Karpas-422 (cell line): ENCODE measurements around the gene FBXO34. TPM values are rescaled to one million over a fixed set of nuclear protein-coding genes. Genes with fewer than 3 reads are reported as not detected.
"Not testable (repeated sequence)": the region's sequence is repeated elsewhere in the genome, so short reads cannot be mapped to it uniquely, and the experiment has no call there.

Experiments used
- DNase-seq: peaks from one replicate; pipeline ENCODE4 v3.0.0-alpha.2; 2015
- H2AFZ ChIP-seq: fragments of 200-600 bp; sonication (generic); 2 replicates; pipeline ENCODE4 v1.6.1; 2014; ENCODE audit warnings: antibody characterized with exemption, low read length, mixed read lengths
- H3K27ac ChIP-seq: fragments of 200-600 bp; sonication (generic); 2 replicates; pipeline ENCODE4 v1.5.1; 2014; ENCODE audit warnings: mild to moderate bottlenecking, low read length, moderate library complexity
- H3K27me3 ChIP-seq: fragments of 200-600 bp; sonication (generic); 2 replicates; pipeline ENCODE4 v1.6.1; 2014; ENCODE audit warnings: low read length, mixed read lengths
- H3K36me3 ChIP-seq: fragments of 200-600 bp; sonication (generic); 2 replicates; pipeline ENCODE4 v1.6.1; 2014; ENCODE audit warnings: low read length, mixed read lengths; ENCODE audit not compliant: insufficient read depth
- H3K4me1 ChIP-seq: fragments of 200-600 bp; sonication (generic); 2 replicates; pipeline ENCODE4 v1.6.1; 2014; ENCODE audit warnings: mild to moderate bottlenecking, low read length, mixed read lengths
- H3K4me2 ChIP-seq: fragments of 200-600 bp; sonication (generic); 2 replicates; pipeline ENCODE4 v1.6.1; 2014; ENCODE audit warnings: low read length, low read depth, mild to moderate bottlenecking; ENCODE audit not compliant: poor library complexity, severe bottlenecking
- H3K4me3 ChIP-seq: fragments of 200-600 bp; sonication (generic); 2 replicates; pipeline ENCODE4 v1.5.1; 2014; ENCODE audit warnings: mild to moderate bottlenecking, antibody characterized with exemption, low read length, mixed read lengths
- H3K79me2 ChIP-seq: fragments of 200-600 bp; sonication (generic); 2 replicates; pipeline ENCODE4 v1.6.1; 2014; ENCODE audit warnings: mild to moderate bottlenecking, low read length, mixed read lengths
- H3K9ac ChIP-seq: fragments of 200-600 bp; sonication (generic); 2 replicates; pipeline ENCODE4 v1.6.0; 2014; ENCODE audit warnings: low read length
- H3K9me2 ChIP-seq: fragments of 200-600 bp; sonication (generic), shearing (Covaris generic); replicated peaks from 2 replicates; pipeline ENCODE4 v1.6.0; 2014; ENCODE audit warnings: mild to moderate bottlenecking, low read length, moderate library complexity; ENCODE audit not compliant: insufficient read depth
- H3K9me3 ChIP-seq: fragments of 300-700, 200-600 bp; sonication (generic); 2 replicates; pipeline ENCODE4 v1.6.1; 2014; ENCODE audit warnings: low read length, mixed read lengths
- H4K20me1 ChIP-seq: fragments of 200-600 bp; sonication (generic); 2 replicates; pipeline ENCODE4 v1.6.1; 2014; ENCODE audit warnings: mild to moderate bottlenecking, antibody characterized with exemption, low read length, low read depth; ENCODE audit not compliant: insufficient read depth
- total RNA-seq: library from RNA; depleted of rRNA; stranded (reverse); fragments of >200 nt; shearing (Covaris generic); gene quantifications from 2 replicates; pipeline ENCODE4 v1.2.3, GENCODE V29; 2014; ENCODE audit warnings: low replicate concordance

The FBXO34 gene
- total RNA-seq, 1 experiment from 2014 or later: 59.0 TPM

GRCh38 chr14:55372825-55373224 is 101.6 kb downstream of the FBXO34 start:
- H3K9me3 ChIP-seq: no peaks in the 10 kb centered on the region
- no peaks in the 10 kb centered on the region for H3K4me1 ChIP-seq
- peaks cover 16% of the 10 kb centered on the region; the same call in 1 of the 2 replicates for H3K36me3 ChIP-seq
- DNase-seq: no peak
- H3K4me3 ChIP-seq: no peak overlapping the region
- no peak overlapping the region for H2AFZ ChIP-seq
- no peaks in the 10 kb centered on the region for H4K20me1 ChIP-seq
- no peak overlapping the region for H3K4me2 ChIP-seq
- H3K27me3 ChIP-seq: no peaks in the 10 kb centered on the region
- H3K27ac ChIP-seq: no peak overlapping the region
- no peak overlapping the region for H3K9ac ChIP-seq
- no peaks in the 10 kb centered on the region for H3K9me2 ChIP-seq
- H3K79me2 ChIP-seq: no peaks in the 10 kb centered on the region

GRCh38 chr14:55373784-55374705 is 102.8 kb downstream of the FBXO34 start:
- Histone ChIP-seq H3K27me3 (no peaks in the 10 kb centered on the region), H3K4me1 (no peaks in the 10 kb centered on the region), H3K36me3 (peaks cover 15% of the 10 kb centered on the region; the same call in 1 of the 2 replicates), H3K4me3 (no peak overlapping the region), H3K9me2 (no peaks in the 10 kb centered on the region), H3K4me2 (no peak overlapping the region), H3K9me3 (no peaks in the 10 kb centered on the region), H2AFZ (no peak overlapping the region), H4K20me1 (no peaks in the 10 kb centered on the region), H3K79me2 (no peaks in the 10 kb centered on the region), H3K27ac (no peak overlapping the region), H3K9ac (no peak overlapping the region)
- no peak for DNase-seq

DNA sequence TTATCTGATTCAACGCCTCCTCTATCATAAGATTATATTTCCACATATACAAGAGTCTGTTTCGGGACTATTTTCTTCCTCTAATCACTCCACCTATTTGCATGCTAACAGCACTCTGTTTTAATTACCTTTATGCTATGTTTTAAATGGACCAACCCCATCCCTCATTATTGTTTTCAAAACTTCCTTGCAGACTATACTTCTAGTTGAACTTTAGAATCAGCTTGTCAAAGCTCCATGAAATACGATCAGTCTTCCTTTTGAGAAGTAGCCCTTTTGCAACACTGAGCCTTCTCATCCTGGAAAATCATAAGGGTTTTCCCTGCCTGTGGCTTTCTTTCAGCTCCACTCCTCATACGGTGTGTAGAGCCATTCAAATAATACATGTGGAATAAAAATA is 103.5 kb downstream of the FBXO34 start:
- Histone ChIP-seq H3K9me2 (no peaks in the 10 kb centered on the region), H3K4me3 (no peak overlapping the region), H3K4me1 (no peaks in the 10 kb centered on the region), H3K36me3 (peaks cover 15% of the 10 kb centered on the region; the same call in 1 of the 2 replicates), H3K9me3 (no peaks in the 10 kb centered on the region), H3K27me3 (no peaks in the 10 kb centered on the region), H3K9ac (no peak overlapping the region), H2AFZ (no peak overlapping the region), H3K4me2 (no peak overlapping the region), H3K79me2 (no peaks in the 10 kb centered on the region), H3K27ac (no peak overlapping the region), H4K20me1 (no peaks in the 10 kb centered on the region)
- DNase-seq: no peak

- no peak for DNase-seq
- Histone ChIP-seq H3K4me2 (no peak overlapping the region), H3K27ac (no peak overlapping the region), H3K9me2 (no peaks in the 10 kb centered on the region), H3K27me3 (no peaks in the 10 kb centered on the region), H3K79me2 (no peaks in the 10 kb centered on the region), H4K20me1 (no peaks in the 10 kb centered on the region), H3K4me1 (no peaks in the 10 kb centered on the region), H3K9me3 (no peaks in the 10 kb centered on the region), H2AFZ (no peak overlapping the region), H3K4me3 (no peak overlapping the region), H3K9ac (no peak overlapping the region), H3K36me3 (peaks cover 15% of the 10 kb centered on the region; the same call in 1 of the 2 replicates)
Measured at GRCh38 chr14:55377236-55377635, 106.0 kb downstream of the FBXO34 start.

DNA sequence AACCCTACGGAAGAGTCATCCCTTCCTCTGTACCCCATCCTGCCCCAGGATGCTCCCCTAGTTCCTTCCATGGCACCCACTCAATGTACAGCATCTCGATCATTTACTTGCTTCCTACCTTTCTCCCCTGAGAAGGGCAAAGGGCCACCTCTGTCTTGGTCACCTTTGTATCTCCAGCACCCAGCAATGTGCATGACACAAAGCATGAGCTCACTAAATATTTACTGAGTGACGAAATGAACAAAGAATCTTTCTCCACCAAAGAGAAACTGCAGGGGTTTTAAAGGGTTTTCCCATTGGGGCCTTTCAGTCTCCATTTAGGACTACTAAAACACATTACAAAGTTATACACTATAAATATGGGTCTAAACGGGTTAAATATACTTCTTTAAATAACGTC is 109.8 kb downstream of the FBXO34 start:
- Histone ChIP-seq H3K4me3 (no peak overlapping the region), H3K9me3 (no peaks in the 10 kb centered on the region), H3K4me1 (no peaks in the 10 kb centered on the region), H4K20me1 (no peaks in the 10 kb centered on the region), H3K27me3 (no peaks in the 10 kb centered on the region), H3K9ac (no peak overlapping the region), H2AFZ (no peak overlapping the region), H3K36me3 (peaks cover 13% of the 10 kb centered on the region; the same call in 1 of the 2 replicates), H3K79me2 (no peaks in the 10 kb centered on the region), H3K4me2 (no peak overlapping the region), H3K27ac (no peak overlapping the region), H3K9me2 (no peaks in the 10 kb centered on the region)
- no peak for DNase-seq

GRCh38 chr14:55381561-55381960 is 110.3 kb downstream of the FBXO34 start:
- H3K27me3 ChIP-seq: no peaks in the 10 kb centered on the region
- no peak for DNase-seq
- H3K4me3 ChIP-seq: no peak overlapping the region
- H2AFZ ChIP-seq: no peak overlapping the region
- no peak overlapping the region for H3K9ac ChIP-seq
- H3K9me3 ChIP-seq: no peaks in the 10 kb centered on the region
- no peaks in the 10 kb centered on the region for H3K79me2 ChIP-seq
- no peaks in the 10 kb centered on the region for H3K9me2 ChIP-seq
- H3K4me1 ChIP-seq: no peaks in the 10 kb centered on the region
- no peak overlapping the region for H3K27ac ChIP-seq
- H3K36me3 ChIP-seq: peaks cover 8% of the 10 kb centered on the region; the same call in 1 of the 2 replicates
- H4K20me1 ChIP-seq: no peaks in the 10 kb centered on the region
- no peak overlapping the region for H3K4me2 ChIP-seq

DNA sequence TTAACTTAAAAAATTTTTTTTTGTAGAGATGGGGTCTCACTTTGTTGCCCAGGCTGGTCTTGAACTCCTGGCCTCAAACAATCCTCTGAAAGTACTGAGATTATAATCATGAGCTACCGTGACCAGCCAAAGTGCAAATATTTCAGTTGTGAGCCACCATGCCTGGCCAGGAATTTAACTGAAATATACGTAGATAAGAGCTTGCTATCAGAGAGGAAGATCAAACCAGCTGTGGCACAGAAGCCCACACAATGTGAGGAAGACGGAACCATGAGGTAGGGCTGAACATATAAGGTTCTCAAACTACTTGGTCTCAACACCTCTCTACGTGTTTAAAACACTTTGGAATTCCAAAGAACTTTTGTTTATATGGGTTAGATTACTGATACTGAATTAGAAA is 111.3 kb downstream of the FBXO34 start:
- no peaks in the 10 kb centered on the region for H4K20me1 ChIP-seq
- DNase-seq: no peak

DNA sequence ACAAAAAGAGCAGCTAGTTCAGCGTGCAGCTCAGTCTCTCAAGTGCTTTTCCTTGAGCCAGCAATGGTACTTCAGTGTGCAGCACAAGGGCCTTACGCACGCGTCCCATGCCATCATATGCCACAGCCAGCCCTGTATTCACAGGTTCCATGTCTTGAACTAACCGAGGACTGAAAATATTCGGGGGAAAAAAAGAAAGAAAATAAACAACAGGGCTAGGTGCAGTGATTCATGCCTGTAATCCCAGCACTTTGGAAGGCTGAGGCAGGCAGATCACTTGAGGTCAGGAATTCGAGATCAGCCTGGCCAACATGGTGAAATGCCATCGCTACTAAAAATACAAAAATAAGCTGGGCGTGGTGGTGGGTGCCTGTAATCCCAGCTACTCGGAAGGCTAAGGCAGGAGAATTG is 111.8 kb downstream of the FBXO34 start:
- not testable (repeated sequence) for H3K4me1 ChIP-seq, H3K9ac ChIP-seq, H3K27me3 ChIP-seq, H3K4me2 ChIP-seq, H3K27ac ChIP-seq, DNase-seq, H3K9me2 ChIP-seq, H3K79me2 ChIP-seq, H3K4me3 ChIP-seq, H3K36me3 ChIP-seq, H3K9me3 ChIP-seq, H4K20me1 ChIP-seq, H2AFZ ChIP-seq

More for the DNA sequence above, 111.3 kb downstream of the FBXO34 start:
- peaks cover 2% of the 10 kb centered on the region; the same call in 1 of the 2 replicates for H3K36me3 ChIP-seq
- H3K9ac ChIP-seq: no peak overlapping the region
- no peaks in the 10 kb centered on the region for H3K79me2 ChIP-seq
- no peaks in the 10 kb centered on the region for H3K4me1 ChIP-seq
- H3K27me3 ChIP-seq: no peaks in the 10 kb centered on the region
- no peak overlapping the region for H3K4me3 ChIP-seq
- no peaks in the 10 kb centered on the region for H3K9me2 ChIP-seq
- no peak overlapping the region for H2AFZ ChIP-seq
- H3K9me3 ChIP-seq: no peaks in the 10 kb centered on the region
- no peak overlapping the region for H3K27ac ChIP-seq
- H3K4me2 ChIP-seq: no peak overlapping the region
